Spleen (tissue), 11 donors: ENCODE results near the gene GRAMD1A. TPM values are rescaled to one million over a fixed set of nuclear protein-coding genes. Genes with fewer than 3 reads are reported as not detected.

Experiments used
- DNase-seq: peaks from one replicate; pipeline ENCODE4 v3.0.0-alpha.2; 2020
- H3K27ac ChIP-seq, 8 donors: fragments of 200-600 bp; sonication (generic) in 7 of 8; 1 replicate in 4 of 8; 2 replicates in 4 of 8; pipeline versions ENCODE4 v1.5.0 to v1.8.0; 2016 to 2021; ENCODE audit warnings: inconsistent platforms in 4 of 8, mild to moderate bottlenecking in 4 of 8, moderate library complexity in 1 of 8
- H3K27me3 ChIP-seq, 7 donors: fragments of 200-600 bp; sonication (generic) in 6 of 7; replicated peaks in 1 of 7; 1 replicate in 4 of 7; 2 replicates in 3 of 7; pipeline versions ENCODE4 v1.5.0 to v1.8.0; 2016 to 2021; ENCODE audit warnings: inconsistent platforms in 3 of 7, mild to moderate bottlenecking in 1 of 7
- H3K36me3 ChIP-seq, 6 donors: fragments of 200-600 bp; sonication (generic) in 5 of 6; 1 replicate in 4 of 6; 2 replicates in 2 of 6; pipeline versions ENCODE4 v1.5.0 to v1.8.0; 2016 to 2021; ENCODE audit warnings: inconsistent platforms in 2 of 6
- H3K4me1 ChIP-seq, 6 donors: fragments of 200-600 bp; sonication (generic) in 5 of 6; 1 replicate in 3 of 6; 2 replicates in 3 of 6; pipeline versions ENCODE4 v1.5.0 to v1.8.0; 2016 to 2021; ENCODE audit warnings: inconsistent platforms in 3 of 6
- H3K4me3 ChIP-seq, 8 donors: fragments of 200-600 bp; sonication (generic) in 7 of 8; 1 replicate in 4 of 8; 2 replicates in 4 of 8; pipeline versions ENCODE4 v1.5.0 to v1.8.0; 2016 to 2021; ENCODE audit warnings: inconsistent platforms in 4 of 8, mild to moderate bottlenecking in 4 of 8, moderate library complexity in 2 of 8
- H3K9me3 ChIP-seq, 8 donors: fragments of 200-600 bp; sonication (generic) in 7 of 8; 1 replicate in 4 of 8; 2 replicates in 4 of 8; pipeline versions ENCODE4 v1.5.0 to v1.8.0; 2016 to 2021; ENCODE audit warnings: inconsistent platforms in 4 of 8
- POLR2A ChIP-seq, 3 donors: fragments of 450-650 bp; IDR thresholded peaks; one replicate each; pipeline ENCODE4 v1.5.1; 2017; ENCODE audit warnings: antibody characterized with exemption in 3 of 3, mild to moderate bottlenecking in 1 of 3
- POLR2AphosphoS5 ChIP-seq, 3 donors: sonication (generic); formaldehyde crosslinking; IDR thresholded peaks; one replicate each; pipeline ENCODE4 v1.5.1; 2017; ENCODE audit warnings: antibody characterized with exemption in 3 of 3
- WGBS, 5 donors: extraction: QIAGEN DNeasy Blood & Tissue Kit in 3 of 5; methylation state at CpG; one replicate each; pipeline versions ENCODE4 v1.1.5 to v1.1.7; 2013 to 2018; 5-methylcytosine and 5-hydroxymethylcytosine counted together
- intact Hi-C: fragments of 100-400 bp; cut with DNase I; formaldehyde crosslinking; loops from one replicate; pipeline ENCODE4 v1.15.0; 2023; ENCODE audit warnings: low total_unique reads
- polyA plus RNA-seq, 3 donors: library from polyadenylated mRNA; stranded (reverse); fragments of 200-250 nt; gene quantifications; one replicate each; pipeline ENCODE4 v1.2.1, GENCODE V29; 2013
- total RNA-seq, 7 donors: library from RNA; depleted of rRNA in 3 of 7; stranded (reverse); fragments of >200 nt in 3 of 7; fragmentation: NEBNext Ultra II Directional in 4 of 7; extraction: Animal tissue kit (Norgen Biotek cat#: 25700) in 4 of 7; gene quantifications; one replicate each; pipeline versions ENCODE4 v1.1.0 to v1.2.1, GENCODE V29; 2016 to 2021
- TF ChIP-seq, protein P1 (sequence below), 11 experiments: fragments of 200-600 bp in 7 of 11; fragments of 450-650 bp in 4 of 11; sonication (generic) in 4 of 11; IDR thresholded peaks in 8 of 11; conservative IDR thresholded peaks in 3 of 11; 1 replicate in 7 of 11; 2 replicates in 4 of 11; pipeline versions ENCODE4 v1.4.0 to v1.8.0; 2016 to 2021; ENCODE audit warnings: antibody characterized with exemption in 11 of 11, inconsistent platforms in 4 of 11, mild to moderate bottlenecking in 1 of 11
- donor health status: healthy with polysubstance abuse.
- donor health status: DM: no; HTN: no; CAD: no; lungs with moderate emphysema.
- donor health status: DM: no; HTN: no; CAD: no.
- donor health status: Bipolar disorder and iron deficiency.
- donor health status: healthy.
- donor health status: DM: no; HTN: no; CAD: no.
- donor health status: DM: yes; HTN: yes; CAD: no.

Gene GRAMD1A
- total and polyA plus RNA-seq, 10 donors = 30.0 to 177 (median 101) TPM

DNA sequence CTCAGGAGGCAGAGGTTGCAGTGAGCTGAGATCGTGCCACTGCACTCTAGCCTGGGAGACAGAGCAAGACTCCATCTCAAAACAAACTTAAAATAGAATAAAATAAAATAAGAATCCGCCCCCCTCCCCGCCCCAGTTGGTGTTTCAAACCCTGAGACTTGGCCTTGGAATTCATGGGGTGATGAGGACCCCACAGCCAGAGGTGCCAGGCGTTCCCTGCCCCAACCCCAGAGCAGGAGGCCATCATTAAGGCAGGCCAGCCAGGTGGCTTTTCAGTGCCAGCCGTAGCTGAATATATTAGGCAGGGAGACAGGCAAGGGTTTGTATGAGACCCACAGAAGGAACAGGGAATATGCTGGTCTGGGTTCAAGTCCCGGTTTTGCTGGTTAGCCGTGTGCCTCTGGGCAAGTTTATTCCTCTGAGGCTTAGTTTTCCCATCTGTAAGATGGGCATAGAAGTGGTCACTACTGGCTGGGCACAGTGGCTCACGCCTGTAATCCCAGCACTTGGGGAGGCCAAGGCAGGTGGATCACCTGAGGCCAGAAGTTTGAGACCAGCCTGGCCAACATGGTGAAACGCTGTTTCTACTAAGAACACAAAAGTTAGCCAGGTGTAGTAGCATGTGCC is 53.7 kb downstream of the GRAMD1A start:
- no peak for TF ChIP-seq POLR2A (IDR thresholded peaks at IDR 0.05)
- TF ChIP-seq POLR2AphosphoS5 (IDR thresholded peaks at IDR 0.05) = no peak
- TF ChIP-seq, protein P1, sequence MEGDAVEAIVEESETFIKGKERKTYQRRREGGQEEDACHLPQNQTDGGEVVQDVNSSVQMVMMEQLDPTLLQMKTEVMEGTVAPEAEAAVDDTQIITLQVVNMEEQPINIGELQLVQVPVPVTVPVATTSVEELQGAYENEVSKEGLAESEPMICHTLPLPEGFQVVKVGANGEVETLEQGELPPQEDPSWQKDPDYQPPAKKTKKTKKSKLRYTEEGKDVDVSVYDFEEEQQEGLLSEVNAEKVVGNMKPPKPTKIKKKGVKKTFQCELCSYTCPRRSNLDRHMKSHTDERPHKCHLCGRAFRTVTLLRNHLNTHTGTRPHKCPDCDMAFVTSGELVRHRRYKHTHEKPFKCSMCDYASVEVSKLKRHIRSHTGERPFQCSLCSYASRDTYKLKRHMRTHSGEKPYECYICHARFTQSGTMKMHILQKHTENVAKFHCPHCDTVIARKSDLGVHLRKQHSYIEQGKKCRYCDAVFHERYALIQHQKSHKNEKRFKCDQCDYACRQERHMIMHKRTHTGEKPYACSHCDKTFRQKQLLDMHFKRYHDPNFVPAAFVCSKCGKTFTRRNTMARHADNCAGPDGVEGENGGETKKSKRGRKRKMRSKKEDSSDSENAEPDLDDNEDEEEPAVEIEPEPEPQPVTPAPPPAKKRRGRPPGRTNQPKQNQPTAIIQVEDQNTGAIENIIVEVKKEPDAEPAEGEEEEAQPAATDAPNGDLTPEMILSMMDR (IDR thresholded peaks at IDR 0.05 in 8 of 11, conservative IDR thresholded peaks at IDR 0.05 in 3 of 11) = no peak

DNA sequence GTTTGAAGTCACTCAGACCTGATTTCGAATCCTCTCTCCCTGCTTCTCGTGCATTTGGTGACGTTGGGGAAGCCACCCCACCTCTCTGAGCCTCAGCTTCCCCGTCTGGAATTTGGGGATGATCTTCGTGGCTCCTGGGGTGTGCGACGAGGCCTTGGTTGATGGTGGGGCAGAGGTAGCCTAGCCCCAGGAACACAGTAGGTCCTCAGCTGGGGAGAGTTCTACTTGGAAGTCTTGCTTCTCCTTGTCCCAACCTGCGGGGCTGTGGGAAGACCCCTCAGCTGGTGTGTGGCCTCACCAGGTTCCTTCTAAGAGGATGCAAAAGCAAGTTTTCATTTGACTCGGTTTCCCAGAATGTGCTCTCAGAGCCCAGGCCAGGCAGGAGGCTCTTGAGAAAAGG is 54.5 kb downstream of the GRAMD1A start:
- no peak for DNase-seq
- no peaks in the 10 kb centered on the region for H3K4me1 ChIP-seq
- no peak overlapping the region for H3K27ac ChIP-seq
- 78 to 93% (median 89%) methylated on average over 9 of the region's 9 CpGs for WGBS, 5 donors
- H3K4me3 ChIP-seq = no peak overlapping the region
- no peaks in the 10 kb centered on the region for H3K27me3 ChIP-seq
- no peaks in the 10 kb centered on the region for H3K36me3 ChIP-seq
- intact Hi-C loops = no loop called here
- TF ChIP-seq, protein P1 (IDR thresholded peaks at IDR 0.05 in 8 of 11, conservative IDR thresholded peaks at IDR 0.05 in 3 of 11) = no peak
- TF ChIP-seq POLR2AphosphoS5 (IDR thresholded peaks at IDR 0.05) = no peak
- no peak for TF ChIP-seq POLR2A (IDR thresholded peaks at IDR 0.05)
- H3K9me3 ChIP-seq = no peaks in the 10 kb centered on the region

More for the DNA sequence above, 53.7 kb downstream of the GRAMD1A start:
- intact Hi-C loops = no loop called here
- H3K27me3 ChIP-seq = no peaks in the 10 kb centered on the region
- H3K4me3 ChIP-seq = no peak overlapping the region
- no peak for DNase-seq
- no peak overlapping the region for H3K27ac ChIP-seq
- 80 to 88% (median 86%) methylated on average over 9 of the region's 9 CpGs for WGBS, 5 donors
- no peaks in the 10 kb centered on the region for H3K36me3 ChIP-seq
- H3K4me1 ChIP-seq = no peaks in the 10 kb centered on the region
- H3K9me3 ChIP-seq = no peaks in the 10 kb centered on the region

DNA sequence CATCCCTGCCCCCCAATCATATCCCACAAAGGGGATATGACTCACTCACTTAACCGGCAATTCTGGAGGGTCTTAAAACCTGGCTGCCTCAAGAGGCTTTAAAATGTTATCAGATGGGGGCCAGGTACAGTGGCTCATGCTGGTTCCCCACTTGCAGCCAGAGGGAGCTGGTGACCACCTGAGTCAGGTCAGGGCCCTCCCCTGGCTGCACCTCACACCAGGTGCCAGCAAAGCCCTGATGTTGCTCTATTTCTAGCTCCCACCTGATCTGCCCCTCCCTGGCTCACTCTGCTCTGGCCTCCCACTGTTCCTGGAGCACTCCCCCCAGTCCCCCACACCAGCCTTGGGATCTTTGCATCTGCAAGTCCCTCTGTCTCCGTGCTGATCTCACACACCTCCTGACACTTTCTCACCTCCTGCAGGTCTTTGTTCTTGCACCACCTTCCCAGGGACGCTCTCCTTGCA is 55.6 kb downstream of the GRAMD1A start:
- H3K27me3 ChIP-seq = no peaks in the 10 kb centered on the region
- 36 to 52% (median 47%) methylated on average over 3 of the region's 3 CpGs for WGBS, 5 donors
- H3K27ac ChIP-seq = no peak overlapping the region
- no peak overlapping the region for H3K4me3 ChIP-seq
- no peak for DNase-seq
- H3K36me3 ChIP-seq = no peaks in the 10 kb centered on the region
- H3K9me3 ChIP-seq = no peaks in the 10 kb centered on the region
- H3K4me1 ChIP-seq = no peaks in the 10 kb centered on the region
- intact Hi-C loops = no loop called here
- no peak for TF ChIP-seq POLR2A (IDR thresholded peaks at IDR 0.05)
- TF ChIP-seq, protein P1 (IDR thresholded peaks at IDR 0.05 in 8 of 11, conservative IDR thresholded peaks at IDR 0.05 in 3 of 11) = peak in 3 of 11 experiments; percentile 14 to 43 (median 34)

DNA sequence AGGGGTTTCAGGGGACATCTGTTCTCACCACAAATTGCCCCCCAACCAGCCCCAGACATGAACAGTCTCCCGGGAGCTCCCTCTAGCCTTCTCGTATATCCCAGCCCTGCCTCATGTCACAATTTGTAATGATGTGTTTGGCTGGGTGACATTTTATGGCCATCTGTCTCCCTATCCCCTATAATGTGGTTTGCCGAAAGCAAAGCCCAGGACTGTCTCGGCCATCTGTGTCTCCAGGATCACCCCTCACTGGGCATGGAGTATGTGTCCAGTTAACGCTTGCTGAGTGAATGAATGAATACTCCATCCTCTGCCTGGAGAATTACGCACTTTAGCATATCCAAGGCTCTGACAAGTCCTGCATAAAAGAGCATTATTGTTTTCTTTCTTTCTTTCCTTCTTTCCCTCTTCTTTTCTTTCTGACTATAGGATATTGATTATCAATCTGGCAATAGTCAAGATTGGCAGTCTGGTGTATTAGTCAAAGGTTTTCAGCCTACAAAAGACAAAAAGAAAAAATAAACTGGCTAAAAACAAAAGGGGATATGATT is 56.5 kb downstream of the GRAMD1A start:
- Histone ChIP-seq H3K4me1 (no peaks in the 10 kb centered on the region), H3K27me3 (no peaks in the 10 kb centered on the region), H3K36me3 (no peaks in the 10 kb centered on the region), H3K9me3 (no peaks in the 10 kb centered on the region), H3K4me3 (no peak overlapping the region), H3K27ac (no peak overlapping the region)
- no peak for DNase-seq
- TF ChIP-seq POLR2AphosphoS5 (IDR thresholded peaks at IDR 0.05) (no peak), POLR2A (IDR thresholded peaks at IDR 0.05) (no peak)
- TF ChIP-seq, protein P1 (IDR thresholded peaks at IDR 0.05 in 8 of 11, conservative IDR thresholded peaks at IDR 0.05 in 3 of 11) = no peak
- intact Hi-C loops = no loop called here
- 80 to 86% (median 83%) methylated on average over 4 to 6 of the region's 6 CpGs for WGBS, 5 donors
